DOHH2 (cell line): ENCODE measurements around the gene MR1.

Experiments used
- H3F3A ChIP-seq: fragments of 200-600 bp; sonication (generic), shearing (Covaris generic); 2 replicates; pipeline ENCODE4 v1.6.0; 2016; ENCODE audit warnings: antibody characterized with exemption, mild to moderate bottlenecking; ENCODE audit not compliant: control insufficient read depth, insufficient read depth
- H3K27ac ChIP-seq: fragments of 200-600 bp; sonication (generic); 2 replicates; pipeline ENCODE4 v1.5.1; 2014; ENCODE audit warnings: low read depth, mild to moderate bottlenecking, low read length, moderate library complexity
- H3K27me3 ChIP-seq: fragments of 200-600 bp; sonication (generic); 2 replicates; pipeline ENCODE4 v1.6.1; 2014; ENCODE audit warnings: mild to moderate bottlenecking, low read length, mixed read lengths; ENCODE audit not compliant: control insufficient read depth
- H3K36me3 ChIP-seq: fragments of 200-600 bp; sonication (generic); 2 replicates; pipeline ENCODE4 v1.6.1; 2014; ENCODE audit warnings: mild to moderate bottlenecking, low read length, moderate library complexity, mixed read lengths; ENCODE audit not compliant: control insufficient read depth
- H3K4me1 ChIP-seq: fragments of 200-600 bp; sonication (generic); 2 replicates; pipeline ENCODE4 v1.6.1; 2014; ENCODE audit warnings: mild to moderate bottlenecking, low read length, mixed read lengths; ENCODE audit not compliant: control insufficient read depth
- H3K4me2 ChIP-seq: fragments of 200-600 bp; sonication (generic); 2 replicates; pipeline ENCODE4 v1.6.0; 2014; ENCODE audit warnings: mild to moderate bottlenecking, low read length, moderate library complexity
- H3K4me3 ChIP-seq: fragments of 200-600 bp; sonication (generic); 2 replicates; pipeline ENCODE4 v1.5.1; 2014; ENCODE audit warnings: mild to moderate bottlenecking, low read length, mixed read lengths
- H3K79me2 ChIP-seq: fragments of 200-600 bp; sonication (generic); 2 replicates; pipeline ENCODE4 v1.6.1; 2014; ENCODE audit warnings: mild to moderate bottlenecking, low read length, mixed read lengths; ENCODE audit not compliant: control insufficient read depth
- H3K9me2 ChIP-seq: fragments of 200-600 bp; sonication (generic); replicated peaks from 2 replicates; pipeline ENCODE4 v1.6.1; 2014; ENCODE audit warnings: mild to moderate bottlenecking, low read length, mixed read lengths; ENCODE audit not compliant: control insufficient read depth
- H3K9me3 ChIP-seq: fragments of 200-600 bp; sonication (generic); 2 replicates; pipeline ENCODE4 v1.6.1; 2014; ENCODE audit warnings: antibody characterized with exemption, low read length, mixed read lengths; ENCODE audit not compliant: control insufficient read depth, insufficient read depth
- H4K20me1 ChIP-seq: fragments of 200-600 bp; sonication (generic); 2 replicates; pipeline ENCODE4 v1.6.0; 2014; ENCODE audit warnings: low read depth, mild to moderate bottlenecking, antibody characterized with exemption, low read length, moderate library complexity; ENCODE audit not compliant: control insufficient read depth, insufficient read depth
- EZH2phosphoT487 ChIP-seq: fragments of 200-600 bp; sonication (generic); IDR thresholded peaks from 2 replicates; pipeline ENCODE4 v1.6.1; 2017; ENCODE audit warnings: borderline replicate concordance, mild to moderate bottlenecking, antibody characterized with exemption, low read length, moderate library complexity, mixed read lengths
- TF ChIP-seq, protein P1 (sequence below): fragments of 200-600 bp; sonication (generic); IDR thresholded peaks from one replicate; pipeline ENCODE4 v1.5.1; 2014; ENCODE audit warnings: antibody characterized with exemption, mild to moderate bottlenecking, low read depth, low read length; ENCODE audit not compliant: poor library complexity, severe bottlenecking

MR1 gene

DNA sequence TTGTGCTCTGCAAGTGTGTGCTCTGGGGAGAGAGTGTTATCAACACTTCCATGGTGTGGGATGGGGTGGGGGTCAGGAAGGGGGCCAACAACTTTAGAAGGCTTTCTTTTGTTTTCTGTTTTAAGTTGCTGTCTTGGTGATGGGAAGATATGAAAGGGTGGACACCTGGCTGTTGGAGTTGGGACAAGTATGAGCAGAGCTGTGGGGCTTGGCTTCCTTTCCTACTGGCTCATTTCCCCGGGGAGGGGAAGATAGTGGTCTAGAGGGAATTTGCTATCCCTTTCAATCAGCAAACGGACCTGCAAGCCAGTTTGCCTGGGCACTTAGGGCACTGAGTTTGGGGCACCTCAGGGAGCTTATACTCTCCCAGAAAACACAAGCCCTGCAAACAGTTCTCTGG lies 73.9 kb downstream of the MR1 start:
- Histone ChIP-seq H3K9me2 (no peaks in the 10 kb centered on the region), H3F3A (no peaks in the 10 kb centered on the region), H3K27ac (no peak overlapping the region), H3K79me2 (no peaks in the 10 kb centered on the region; the same call in 1 of the 2 replicates), H3K9me3 (no peaks in the 10 kb centered on the region), H3K4me2 (no peak overlapping the region), H3K27me3 (peaks cover 68% of the 10 kb centered on the region), H3K4me3 (no peak overlapping the region), H4K20me1 (no peaks in the 10 kb centered on the region), H3K36me3 (no peaks in the 10 kb centered on the region), H3K4me1 (peaks cover 32% of the 10 kb centered on the region)
- TF ChIP-seq, protein P1, sequence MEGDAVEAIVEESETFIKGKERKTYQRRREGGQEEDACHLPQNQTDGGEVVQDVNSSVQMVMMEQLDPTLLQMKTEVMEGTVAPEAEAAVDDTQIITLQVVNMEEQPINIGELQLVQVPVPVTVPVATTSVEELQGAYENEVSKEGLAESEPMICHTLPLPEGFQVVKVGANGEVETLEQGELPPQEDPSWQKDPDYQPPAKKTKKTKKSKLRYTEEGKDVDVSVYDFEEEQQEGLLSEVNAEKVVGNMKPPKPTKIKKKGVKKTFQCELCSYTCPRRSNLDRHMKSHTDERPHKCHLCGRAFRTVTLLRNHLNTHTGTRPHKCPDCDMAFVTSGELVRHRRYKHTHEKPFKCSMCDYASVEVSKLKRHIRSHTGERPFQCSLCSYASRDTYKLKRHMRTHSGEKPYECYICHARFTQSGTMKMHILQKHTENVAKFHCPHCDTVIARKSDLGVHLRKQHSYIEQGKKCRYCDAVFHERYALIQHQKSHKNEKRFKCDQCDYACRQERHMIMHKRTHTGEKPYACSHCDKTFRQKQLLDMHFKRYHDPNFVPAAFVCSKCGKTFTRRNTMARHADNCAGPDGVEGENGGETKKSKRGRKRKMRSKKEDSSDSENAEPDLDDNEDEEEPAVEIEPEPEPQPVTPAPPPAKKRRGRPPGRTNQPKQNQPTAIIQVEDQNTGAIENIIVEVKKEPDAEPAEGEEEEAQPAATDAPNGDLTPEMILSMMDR: no peak
- no peak for TF ChIP-seq EZH2phosphoT487

DNA sequence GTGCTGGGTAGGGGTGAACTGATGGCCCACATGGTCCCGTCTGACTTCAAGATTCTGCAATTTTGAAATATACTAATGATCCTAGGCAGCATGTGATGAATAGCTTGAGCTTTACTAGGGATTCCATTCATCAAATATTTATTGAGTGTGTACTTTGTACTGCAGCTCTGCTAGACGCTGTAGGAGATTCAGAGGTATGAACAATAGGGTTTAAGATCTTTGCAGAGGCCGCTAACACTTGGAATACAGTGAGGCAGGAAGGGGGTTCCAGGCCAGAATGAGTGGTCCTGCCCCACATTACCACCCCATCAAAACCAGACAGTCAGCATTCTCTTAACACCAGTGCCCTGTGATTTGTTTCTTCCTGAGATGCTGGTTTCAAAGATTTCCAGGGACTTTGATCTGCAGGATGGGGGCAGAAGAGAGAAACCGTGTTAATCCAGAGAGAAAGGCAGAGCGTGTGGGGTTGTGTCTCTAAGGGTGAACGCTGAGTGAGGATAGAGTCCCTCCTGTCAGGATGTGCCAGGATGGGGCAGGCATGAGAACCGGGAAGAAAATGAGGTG lies 74.6 kb downstream of the MR1 start:
- Histone ChIP-seq H3K9me2 (no peaks in the 10 kb centered on the region), H3K27me3 (peaks cover 68% of the 10 kb centered on the region), H3K79me2 (no peaks in the 10 kb centered on the region; the same call in 1 of the 2 replicates), H4K20me1 (no peaks in the 10 kb centered on the region), H3K4me1 (peaks cover 34% of the 10 kb centered on the region), H3K36me3 (no peaks in the 10 kb centered on the region), H3K9me3 (no peaks in the 10 kb centered on the region), H3K4me2 (no peak overlapping the region), H3K27ac (no peak overlapping the region), H3F3A (no peaks in the 10 kb centered on the region), H3K4me3 (no peak overlapping the region)
- TF ChIP-seq, protein P1: no peak
- no peak for TF ChIP-seq EZH2phosphoT487

DNA sequence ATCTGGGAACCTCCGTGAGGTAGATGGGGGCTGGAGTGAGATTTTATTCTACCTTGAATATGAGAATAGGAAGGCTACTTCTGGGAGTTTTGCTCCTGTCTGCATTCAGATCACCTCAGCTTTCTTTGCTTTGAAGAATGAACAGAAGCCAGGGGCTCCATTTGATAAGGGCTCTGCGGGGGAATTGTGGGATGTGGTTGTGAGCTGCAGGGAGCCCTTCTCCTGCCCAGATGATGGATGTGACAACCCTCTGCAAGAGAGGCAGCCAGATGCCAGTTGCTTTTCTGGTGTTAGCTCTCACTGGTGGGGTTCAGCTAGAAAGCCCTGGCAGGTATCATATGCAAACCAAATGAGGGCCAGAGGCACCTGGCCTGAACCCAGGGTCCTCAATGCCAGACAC lies 76.2 kb downstream of the MR1 start:
- Histone ChIP-seq H3K36me3 (no peaks in the 10 kb centered on the region), H3F3A (no peaks in the 10 kb centered on the region), H4K20me1 (no peaks in the 10 kb centered on the region; the same call in 1 of the 2 replicates), H3K27ac (no peak overlapping the region), H3K4me1 (peaks cover 21% of the 10 kb centered on the region), H3K27me3 (peaks cover 74% of the 10 kb centered on the region), H3K9me2 (no peaks in the 10 kb centered on the region), H3K4me3 (no peak overlapping the region), H3K79me2 (no peaks in the 10 kb centered on the region; the same call in 1 of the 2 replicates), H3K4me2 (no peak overlapping the region), H3K9me3 (no peaks in the 10 kb centered on the region)
- TF ChIP-seq, protein P1: no peak
- no peak for TF ChIP-seq EZH2phosphoT487
